ENCODE measurements around the gene MAN1A2. TPM values are rescaled to one million over a fixed set of nuclear protein-coding genes. Genes with fewer than 3 reads are reported as not detected.
"Not testable (repeated sequence)": the region's sequence is repeated elsewhere in the genome, so short reads cannot be mapped to it uniquely, and the experiment has no call there.

The MAN1A2 gene
- total and polyA plus RNA-seq, 11 donors, result 5.1 to 36.5 (median 19.9) TPM

GRCh38 chr1:117347907-117348306, 19.3 kb upstream of the MAN1A2 start:
- Histone ChIP-seq H3K27ac (no peak overlapping the region), H3K9me3 (no peaks in the 10 kb centered on the region), H3K27me3 (no peaks in the 10 kb centered on the region), H3K4me3 (no peak overlapping the region), H3K36me3 (no peaks in the 10 kb centered on the region), H3K4me1 (no peaks in the 10 kb centered on the region)
- ATAC-seq (no peak), DNase-seq (no peak)
- intact Hi-C loops (cut with DNase I), result no loop called here
- WGBS, 4 donors, result 89 to 93% (median 91%) methylated on average over 4 of the region's 4 CpGs
- TF ChIP-seq, protein P1, sequence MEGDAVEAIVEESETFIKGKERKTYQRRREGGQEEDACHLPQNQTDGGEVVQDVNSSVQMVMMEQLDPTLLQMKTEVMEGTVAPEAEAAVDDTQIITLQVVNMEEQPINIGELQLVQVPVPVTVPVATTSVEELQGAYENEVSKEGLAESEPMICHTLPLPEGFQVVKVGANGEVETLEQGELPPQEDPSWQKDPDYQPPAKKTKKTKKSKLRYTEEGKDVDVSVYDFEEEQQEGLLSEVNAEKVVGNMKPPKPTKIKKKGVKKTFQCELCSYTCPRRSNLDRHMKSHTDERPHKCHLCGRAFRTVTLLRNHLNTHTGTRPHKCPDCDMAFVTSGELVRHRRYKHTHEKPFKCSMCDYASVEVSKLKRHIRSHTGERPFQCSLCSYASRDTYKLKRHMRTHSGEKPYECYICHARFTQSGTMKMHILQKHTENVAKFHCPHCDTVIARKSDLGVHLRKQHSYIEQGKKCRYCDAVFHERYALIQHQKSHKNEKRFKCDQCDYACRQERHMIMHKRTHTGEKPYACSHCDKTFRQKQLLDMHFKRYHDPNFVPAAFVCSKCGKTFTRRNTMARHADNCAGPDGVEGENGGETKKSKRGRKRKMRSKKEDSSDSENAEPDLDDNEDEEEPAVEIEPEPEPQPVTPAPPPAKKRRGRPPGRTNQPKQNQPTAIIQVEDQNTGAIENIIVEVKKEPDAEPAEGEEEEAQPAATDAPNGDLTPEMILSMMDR (IDR thresholded peaks at IDR 0.05), result no peak
- TF ChIP-seq POLR2A (IDR thresholded peaks at IDR 0.05), result no peak

GRCh38 chr1:117352695-117353094, 14.6 kb upstream of the MAN1A2 start:
- H3K4me3 ChIP-seq; H3K27ac ChIP-seq; H3K9me3 ChIP-seq; ATAC-seq; H3K36me3 ChIP-seq; H3K27me3 ChIP-seq; intact Hi-C loops (cut with DNase I); H3K4me1 ChIP-seq; DNase-seq: not testable (repeated sequence)
- 86 to 100% (median 100%) methylated on average over 2 to 3 of the region's 3 CpGs for WGBS, 4 donors

DNA sequence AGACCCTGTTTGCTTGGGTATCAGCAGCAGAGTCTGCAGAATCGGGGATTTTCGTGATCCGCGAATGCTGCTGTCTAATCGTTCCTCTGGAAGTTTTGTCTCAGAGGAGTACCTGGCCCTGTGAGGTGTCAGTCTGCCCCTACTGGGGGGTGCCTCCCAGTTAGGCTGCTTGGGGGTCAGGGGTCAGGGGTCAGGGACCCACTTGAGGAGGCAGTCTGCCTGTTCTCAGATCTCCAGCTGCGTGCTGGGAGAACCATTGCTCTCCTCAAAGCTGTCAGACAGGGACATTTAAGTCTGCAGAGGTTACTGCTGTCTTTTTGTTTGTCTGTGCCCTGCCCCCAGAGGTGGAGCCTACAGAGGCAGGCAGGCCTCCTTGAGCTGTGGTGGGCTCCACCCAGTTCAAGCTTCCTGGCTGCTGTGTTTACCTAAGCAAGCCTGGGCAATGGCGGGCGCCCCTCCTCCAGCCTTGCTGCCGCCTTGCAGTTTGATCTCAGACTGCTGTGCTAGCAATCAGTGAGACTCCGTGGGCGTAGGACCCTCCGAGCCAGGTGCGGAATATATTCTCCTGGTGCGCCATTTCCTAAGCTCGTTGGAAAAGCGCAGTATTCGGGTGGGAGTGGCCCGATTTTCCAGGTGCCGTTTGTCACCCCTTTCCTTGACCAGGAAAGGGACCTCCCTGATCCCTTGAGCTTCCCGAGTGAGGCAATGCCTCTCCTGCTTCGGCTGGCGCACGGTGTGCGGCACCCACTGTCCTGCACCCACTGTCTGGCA, 9.2 kb upstream of the MAN1A2 start:
- H3K27ac ChIP-seq; H3K4me1 ChIP-seq; intact Hi-C loops (cut with DNase I); H3K27me3 ChIP-seq; H3K4me3 ChIP-seq; H3K9me3 ChIP-seq; ATAC-seq; H3K36me3 ChIP-seq; DNase-seq: not testable (repeated sequence)
- WGBS, 4 donors, result 85 to 90% (median 88%) methylated on average over 23 to 24 of the region's 24 CpGs

- intact Hi-C loops (cut with DNase I); H3K4me3 ChIP-seq; H3K9me3 ChIP-seq; H3K27me3 ChIP-seq; H3K36me3 ChIP-seq; H3K27ac ChIP-seq; H3K4me1 ChIP-seq; ATAC-seq; DNase-seq: not testable (repeated sequence)
- WGBS, 4 donors, result 78 to 95% (median 87%) methylated on average over 7 to 8 of the region's 8 CpGs
These were observed 8.7 kb upstream of the MAN1A2 start for GRCh38 chr1:117358604-117358887.

DNA sequence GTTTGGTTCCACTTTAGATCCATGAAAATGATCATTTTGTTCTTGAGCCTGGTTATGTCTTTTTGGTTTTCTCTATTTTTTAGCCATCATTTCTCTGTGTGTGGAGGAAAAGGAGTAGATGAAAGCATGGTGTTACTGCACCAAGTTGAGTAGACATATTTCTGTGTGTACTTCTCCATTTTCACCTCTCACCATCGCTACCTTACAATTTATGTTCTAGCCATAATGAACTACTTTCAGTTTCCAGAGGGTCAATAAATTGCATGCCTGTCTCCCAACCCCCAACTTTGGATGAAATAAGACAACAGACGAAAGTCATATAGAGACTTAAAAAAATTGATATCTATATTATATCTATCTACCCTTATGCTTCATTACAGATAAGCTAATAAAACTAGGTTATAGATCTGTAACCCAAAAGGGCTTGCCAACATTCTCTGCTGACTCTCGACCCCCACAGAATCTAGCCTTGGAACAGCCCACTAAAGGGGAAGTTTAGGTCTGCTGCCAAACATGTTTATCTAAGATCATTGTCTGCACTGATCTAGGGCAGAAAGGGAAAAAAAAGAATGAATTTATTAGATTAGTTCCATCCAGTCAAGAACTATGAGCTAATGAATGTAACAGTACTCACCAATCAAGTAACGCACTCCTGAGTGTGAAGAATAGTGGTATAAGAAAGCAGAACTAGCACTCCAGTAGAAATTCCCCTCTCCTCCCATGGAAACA, 7.5 kb upstream of the MAN1A2 start:
- Histone ChIP-seq H3K4me1 (peaks cover 0 to 13% (median 2%) of the 10 kb centered on the region in 12 donors), H3K36me3 (no peaks in the 10 kb centered on the region), H3K27ac (no peak overlapping the region), H3K9me3 (no peaks in the 10 kb centered on the region), H3K27me3 (no peaks in the 10 kb centered on the region), H3K4me3 (no peak overlapping the region)
- TF ChIP-seq, protein P1 (IDR thresholded peaks at IDR 0.05), result no peak
- TF ChIP-seq POLR2A (IDR thresholded peaks at IDR 0.05), result no peak
- 76 to 80% (median 78%) methylated on average over 4 of the region's 4 CpGs for WGBS, 4 donors
- ATAC-seq, result no peak
- no peak for DNase-seq
- intact Hi-C loops (cut with DNase I), result loop anchor here in 1 of 10 donors (10.0 kb wide), 1 partner anchor 115 kb away; no protein-coding TSS in a partner anchor

Measured in heart left ventricle (tissue), 16 donors.